Thyroid gland (tissue), 4 donors: ENCODE data around the gene MIA.

Experiments used
- POLR2A ChIP-seq, 2 donors: fragments of 450-650 bp; IDR thresholded peaks; one replicate each; pipeline ENCODE4 v1.6.1; 2017; ENCODE audit warnings: antibody characterized with exemption in 2 of 2, mild to moderate bottlenecking in 2 of 2, moderate library complexity in 1 of 2
- TF ChIP-seq, protein P1 (sequence below), 6 experiments: fragments of 200-600 bp in 3 of 6; fragments of 450-650 bp in 3 of 6; sonication (generic) in 3 of 6; IDR thresholded peaks; one replicate each; pipeline ENCODE4 v1.5.1; 2016 to 2019; ENCODE audit warnings: antibody characterized with exemption in 6 of 6, mild to moderate bottlenecking in 2 of 6, inconsistent platforms in 1 of 6, moderate library complexity in 1 of 6

DNA sequence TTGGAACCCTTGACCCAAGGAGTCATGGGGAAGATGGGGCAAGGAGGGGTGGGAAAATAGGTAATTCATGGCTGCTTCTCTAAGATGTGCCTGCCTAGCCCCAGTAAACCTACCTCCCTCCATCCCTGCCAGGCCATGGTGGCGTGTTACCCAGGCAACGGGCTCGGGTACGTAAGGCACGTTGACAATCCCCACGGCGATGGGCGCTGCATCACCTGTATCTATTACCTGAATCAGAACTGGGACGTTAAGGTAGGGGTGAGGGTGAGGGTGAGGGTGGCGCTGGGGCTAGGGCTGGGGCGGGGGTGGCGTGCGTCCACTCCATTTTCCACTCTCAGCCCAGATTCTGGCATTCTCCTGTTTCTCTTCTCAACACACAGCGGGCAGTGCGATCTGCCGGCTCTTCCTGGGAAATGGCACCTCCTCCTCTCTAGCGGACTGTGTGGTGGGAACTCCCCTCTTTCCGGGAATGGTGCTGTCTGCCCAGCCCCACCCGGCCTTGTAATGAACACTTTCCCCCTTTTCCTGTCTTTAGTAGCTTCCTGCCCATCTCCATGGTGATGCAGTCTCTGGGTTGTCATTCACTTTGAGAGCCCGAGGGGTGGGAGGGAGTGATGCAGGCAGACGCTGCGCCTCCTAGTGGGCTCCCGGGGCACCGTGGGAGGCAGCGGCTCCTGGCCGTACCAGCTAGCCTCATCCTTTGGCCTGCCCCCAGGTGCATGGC lies 31.3 kb downstream of the MIA start:
- TF ChIP-seq, protein P1, sequence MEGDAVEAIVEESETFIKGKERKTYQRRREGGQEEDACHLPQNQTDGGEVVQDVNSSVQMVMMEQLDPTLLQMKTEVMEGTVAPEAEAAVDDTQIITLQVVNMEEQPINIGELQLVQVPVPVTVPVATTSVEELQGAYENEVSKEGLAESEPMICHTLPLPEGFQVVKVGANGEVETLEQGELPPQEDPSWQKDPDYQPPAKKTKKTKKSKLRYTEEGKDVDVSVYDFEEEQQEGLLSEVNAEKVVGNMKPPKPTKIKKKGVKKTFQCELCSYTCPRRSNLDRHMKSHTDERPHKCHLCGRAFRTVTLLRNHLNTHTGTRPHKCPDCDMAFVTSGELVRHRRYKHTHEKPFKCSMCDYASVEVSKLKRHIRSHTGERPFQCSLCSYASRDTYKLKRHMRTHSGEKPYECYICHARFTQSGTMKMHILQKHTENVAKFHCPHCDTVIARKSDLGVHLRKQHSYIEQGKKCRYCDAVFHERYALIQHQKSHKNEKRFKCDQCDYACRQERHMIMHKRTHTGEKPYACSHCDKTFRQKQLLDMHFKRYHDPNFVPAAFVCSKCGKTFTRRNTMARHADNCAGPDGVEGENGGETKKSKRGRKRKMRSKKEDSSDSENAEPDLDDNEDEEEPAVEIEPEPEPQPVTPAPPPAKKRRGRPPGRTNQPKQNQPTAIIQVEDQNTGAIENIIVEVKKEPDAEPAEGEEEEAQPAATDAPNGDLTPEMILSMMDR (IDR thresholded peaks at IDR 0.05): peak in 5 of 6 experiments; percentile 33 to 56 (median 44)
- no peak for TF ChIP-seq POLR2A (IDR thresholded peaks at IDR 0.05)
